NAMALWA (cell line): ENCODE results near the gene CREB1.
A peak's percentile ranks its signal among the peaks of the same experiment; 100 is the strongest.
"Not testable (repeated sequence)": the region's sequence is repeated elsewhere in the genome, so short reads cannot be mapped to it uniquely, and the experiment has no call there.

Source experiments
- DNase-seq: peaks from one replicate; pipeline ENCODE4 v3.0.0-alpha.2; 2015; ENCODE audit warnings: low spot score

The CREB1 gene

DNA sequence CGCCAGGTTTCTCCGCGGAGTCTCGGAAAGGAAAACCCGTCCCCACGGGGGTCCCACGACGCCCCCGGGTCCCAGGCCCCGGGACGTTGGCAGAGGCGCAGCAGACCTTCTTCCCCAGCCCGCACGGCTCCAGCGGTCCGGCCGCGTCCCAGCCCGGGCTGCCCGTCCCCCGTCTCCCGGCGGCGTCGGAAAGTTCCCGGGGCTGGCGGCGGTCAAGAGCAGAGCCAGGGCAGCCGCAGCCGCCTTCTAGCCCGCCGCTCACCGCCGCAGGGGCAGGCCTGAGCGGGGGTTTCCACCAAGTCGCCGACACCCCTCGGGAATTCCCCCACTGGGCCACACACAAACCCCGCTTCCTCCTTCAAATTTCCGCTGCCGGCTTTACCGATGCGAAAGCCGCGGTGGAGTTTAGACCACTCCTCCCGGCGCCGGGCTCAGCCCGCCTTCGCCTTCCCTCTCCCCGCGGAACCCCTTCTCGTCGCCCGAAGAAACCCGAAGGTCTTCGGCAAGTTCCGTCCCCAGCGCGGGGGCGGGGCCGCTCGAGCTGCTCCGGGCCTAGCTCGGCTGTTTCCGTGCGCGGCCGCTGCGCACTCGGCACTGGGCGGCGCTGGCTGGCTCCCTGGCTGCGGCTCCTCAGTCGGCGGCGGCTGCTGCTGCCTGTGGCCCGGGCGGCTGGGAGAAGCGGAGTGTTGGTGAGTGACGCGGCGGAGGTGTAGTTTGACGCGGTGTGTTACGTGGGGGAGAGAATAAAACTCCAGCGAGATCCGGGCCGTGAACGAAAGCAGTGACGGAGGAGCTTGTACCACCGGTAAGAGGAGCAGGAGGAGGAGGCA is at the start of gene CREB1:
Gene CREB1, plus strand, starts transcription at position 633 of the 830 bp plus-strand sequence. CDS start 25,674 bp downstream, outside the sequence.
- peak; percentile 98 for DNase-seq

DNA sequence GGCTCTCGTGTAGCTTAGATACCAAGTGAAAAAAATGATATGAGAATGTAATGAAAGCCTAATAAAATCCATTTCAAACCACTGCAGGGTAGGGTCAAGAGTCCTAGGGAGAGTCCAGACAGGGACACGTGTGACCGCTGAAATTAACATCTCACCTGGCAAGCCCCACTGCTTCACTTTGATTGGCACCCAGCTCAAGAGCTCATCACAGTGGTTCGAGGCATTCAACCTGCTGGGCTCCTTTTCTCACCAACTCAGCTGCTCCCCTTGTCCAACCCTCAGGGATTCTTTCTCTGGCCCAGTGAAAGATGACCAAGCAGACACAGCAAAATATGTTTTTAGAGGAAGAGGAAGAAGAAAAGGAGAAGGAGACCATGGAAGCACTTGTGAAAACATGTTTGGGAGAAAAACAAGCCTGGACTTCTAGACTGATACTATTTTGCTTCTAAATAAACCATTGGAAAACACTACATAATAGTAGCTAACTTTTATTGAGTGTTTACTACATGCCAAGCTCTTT is 49.2 kb upstream of the CREB1 start:
- DNase-seq: no peak

DNA sequence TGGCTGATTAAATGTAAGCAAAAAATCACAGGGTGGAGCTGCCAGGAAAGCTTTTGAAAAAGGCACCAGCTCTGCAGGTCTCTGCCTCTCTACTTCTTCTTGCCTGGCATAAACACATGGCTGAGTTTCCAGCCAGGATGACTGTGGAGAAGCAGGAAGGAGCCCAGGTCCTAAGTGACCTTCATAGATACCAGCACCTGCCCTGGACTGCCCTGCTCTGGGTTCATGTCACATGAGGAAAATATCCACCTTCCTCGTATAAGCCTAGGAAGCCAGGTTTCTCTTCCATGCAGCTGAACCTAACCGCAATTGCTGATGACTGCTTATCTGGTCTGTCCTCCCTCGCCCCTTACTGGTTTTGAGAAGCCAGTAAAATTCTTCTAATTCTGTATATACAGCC is 47.8 kb upstream of the CREB1 start:
- no peak for DNase-seq

DNA sequence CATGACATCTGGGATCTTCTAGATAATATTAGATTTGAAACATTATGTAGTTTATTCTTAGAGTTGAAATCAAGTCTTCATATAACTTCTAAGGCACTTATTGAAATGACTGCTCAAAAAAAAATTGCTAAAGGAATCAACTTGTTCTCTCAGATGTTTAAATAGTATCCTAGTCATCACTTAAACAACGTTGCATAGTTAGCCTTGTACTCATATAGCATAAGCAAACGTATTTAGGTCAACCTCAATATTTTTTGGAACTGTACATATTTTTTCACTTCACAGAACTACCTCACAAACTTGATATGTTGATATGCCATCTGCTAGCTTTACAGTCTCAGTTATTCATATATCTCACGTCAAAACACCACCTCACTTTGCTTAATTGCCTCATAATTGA is 47.1 kb upstream of the CREB1 start:
- DNase-seq: no peak

DNA sequence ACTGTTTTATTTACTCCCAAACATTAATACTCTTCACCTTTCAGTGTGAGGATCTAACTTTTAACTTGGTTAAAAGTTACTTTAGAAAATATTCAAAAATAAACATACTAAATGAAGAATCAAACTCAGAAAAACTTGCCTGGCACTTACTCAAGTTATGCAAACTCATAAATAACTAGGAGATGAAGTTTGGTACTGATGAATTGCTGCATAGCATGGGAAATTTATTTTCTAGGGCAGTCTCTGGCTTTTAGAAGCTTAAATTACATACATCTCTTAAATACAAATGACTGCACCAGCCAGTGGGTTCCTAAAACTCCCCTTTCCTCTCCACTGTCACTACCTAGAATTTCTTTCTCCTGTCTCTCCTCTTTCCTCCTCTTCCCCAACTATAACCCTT is 46.7 kb upstream of the CREB1 start:
- DNase-seq: no peak

DNA sequence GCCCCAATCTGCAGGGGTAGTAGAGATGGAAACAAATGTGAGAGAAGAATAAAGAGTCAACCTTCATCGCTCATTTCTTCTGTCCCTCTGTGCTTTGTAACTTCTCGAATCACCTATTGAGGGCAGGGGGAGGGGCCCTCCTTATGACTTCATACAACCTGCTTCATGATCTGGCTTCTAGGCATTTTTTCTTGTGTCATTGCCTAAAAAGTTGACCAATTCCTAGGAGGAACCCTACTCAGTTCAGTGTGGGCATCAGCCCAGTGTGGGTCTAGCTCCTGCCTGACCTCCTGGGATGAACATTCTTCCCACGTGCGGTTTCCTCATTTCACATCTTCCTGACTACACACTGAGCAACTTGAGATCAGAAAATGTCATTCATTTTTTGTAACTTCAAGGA is 46.3 kb upstream of the CREB1 start:
- DNase-seq: no peak

DNA sequence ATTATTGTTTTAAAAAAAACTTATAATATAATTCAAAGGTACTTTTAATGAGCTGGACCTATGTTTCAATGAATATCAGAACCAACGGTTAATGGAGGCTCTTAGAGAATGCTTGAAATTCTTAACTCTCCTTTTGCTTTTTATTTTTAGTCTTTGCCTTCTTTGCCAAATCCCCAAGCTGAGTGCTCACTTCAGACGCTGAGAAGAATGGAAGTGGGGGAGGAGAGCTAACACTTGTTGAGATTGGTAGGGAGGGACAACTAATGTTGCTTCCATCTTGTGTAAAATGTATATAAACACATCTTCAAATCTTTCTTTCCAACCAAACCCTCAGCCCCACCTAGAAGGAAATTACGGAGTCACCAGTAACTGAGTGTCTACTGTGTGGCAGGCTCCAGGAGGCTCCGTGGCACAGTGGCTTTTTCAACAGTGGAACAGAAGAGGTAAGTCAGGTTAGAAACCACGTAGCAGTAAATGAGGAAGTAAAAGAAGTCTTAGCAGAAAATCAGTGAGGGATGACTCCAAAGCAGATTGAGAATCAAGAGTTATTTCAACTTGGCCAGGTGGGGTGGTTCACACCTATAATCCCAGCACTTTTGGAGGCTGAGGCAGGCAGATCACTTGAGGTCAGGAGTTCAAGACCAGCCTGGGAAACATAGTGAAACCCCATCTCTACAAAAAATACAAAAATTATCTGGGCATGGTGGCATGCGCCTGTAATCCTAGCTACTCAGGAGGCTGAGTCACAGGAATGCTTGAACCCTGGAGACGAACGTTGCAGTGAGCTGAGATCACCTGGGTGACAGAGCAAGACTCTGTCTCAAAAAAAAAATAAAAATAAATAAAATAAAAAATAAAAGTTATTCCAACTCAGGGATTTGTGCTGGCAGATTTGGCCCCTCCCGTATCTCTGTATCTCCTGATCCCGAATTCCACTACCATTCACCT is 45.0 kb upstream of the CREB1 start:
- peak; percentile 27 for DNase-seq

DNA sequence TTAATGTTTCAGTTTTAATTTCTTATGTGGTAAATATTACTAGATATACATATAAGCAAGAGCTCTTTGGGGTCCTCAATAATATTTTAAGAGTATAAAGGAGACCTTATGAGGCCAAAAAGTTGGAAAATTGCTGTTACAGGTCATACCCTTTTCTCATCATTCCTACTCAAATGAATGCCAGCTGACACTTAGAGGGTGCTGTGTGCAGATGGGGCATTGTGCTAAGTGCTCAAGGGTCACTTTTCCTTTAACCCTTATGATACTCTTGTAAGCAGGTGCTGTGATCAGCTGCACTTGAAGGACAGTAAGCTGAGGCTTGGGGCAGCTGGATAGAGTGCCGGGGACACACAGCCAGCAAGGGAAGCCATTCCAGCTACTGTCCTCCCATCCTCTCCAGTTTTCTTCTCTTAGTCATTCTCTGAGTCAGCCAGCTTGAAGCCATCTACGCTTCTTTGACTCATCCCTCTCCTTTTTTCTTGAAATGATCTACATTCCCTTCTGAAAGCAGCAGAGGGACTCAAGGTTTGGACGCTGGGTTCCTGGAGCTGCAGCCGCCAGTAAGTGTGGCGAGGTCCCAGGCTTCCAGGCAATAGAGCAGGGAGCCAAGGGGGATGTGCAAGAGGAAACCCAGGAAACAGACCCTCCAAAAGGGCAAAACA is 42.0 kb upstream of the CREB1 start:
- no peak for DNase-seq

DNA sequence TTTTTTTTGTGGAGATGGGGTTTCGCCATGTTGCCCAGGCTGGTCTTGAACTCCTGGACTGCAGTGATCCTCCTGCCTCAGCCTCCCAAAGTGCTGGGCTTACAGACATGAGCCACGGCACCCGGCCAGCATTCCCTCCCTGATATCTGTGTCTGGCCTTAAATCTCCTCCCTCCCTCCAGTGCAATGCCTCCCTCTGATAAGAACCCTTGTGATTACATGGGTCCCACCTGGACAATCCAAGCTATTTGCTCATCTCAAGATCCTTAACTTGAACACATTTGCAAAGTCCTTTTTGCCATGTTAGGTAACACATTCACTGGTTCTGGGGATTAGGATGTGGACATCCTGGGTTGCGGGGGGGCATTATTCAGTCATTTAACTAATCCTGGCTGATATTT is 40.5 kb upstream of the CREB1 start:
- DNase-seq: no peak

DNA sequence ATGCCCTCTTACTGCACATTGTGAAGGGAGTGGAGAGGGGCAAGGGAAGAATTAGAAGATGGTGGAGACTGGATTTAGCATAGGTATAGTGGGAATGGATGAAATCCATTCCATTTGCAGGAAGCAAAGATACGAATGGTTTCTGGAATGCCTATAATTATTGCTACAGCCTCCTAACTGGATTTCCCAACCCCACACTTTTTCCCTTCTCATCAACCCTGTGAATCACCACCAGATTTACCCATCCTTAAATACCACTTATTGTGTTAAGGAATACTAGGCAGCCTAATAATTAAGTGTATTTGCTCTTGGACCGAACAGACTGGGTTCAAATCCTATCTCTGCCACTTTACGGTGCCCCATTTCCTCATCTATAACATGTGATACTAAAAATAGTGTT is 39.3 kb upstream of the CREB1 start:
- DNase-seq: no peak

DNA sequence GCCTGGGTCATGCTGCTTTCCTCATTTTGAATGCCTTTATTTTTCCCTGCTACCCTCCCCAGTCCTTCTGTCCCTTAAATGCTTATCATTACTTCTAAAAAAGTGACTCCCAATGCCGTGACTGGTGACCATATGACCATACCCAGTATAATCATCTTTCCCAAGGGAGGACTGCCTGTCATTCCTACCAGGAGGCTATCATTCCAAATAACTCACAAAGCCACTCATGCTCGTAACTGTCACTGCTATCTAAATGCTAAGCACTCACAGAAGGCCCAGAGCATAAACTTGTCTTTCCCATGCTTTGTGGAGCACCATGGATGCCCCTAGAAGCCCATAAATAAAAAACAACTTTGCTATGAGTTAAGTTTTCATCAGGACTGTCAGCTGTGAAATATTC is 38.7 kb upstream of the CREB1 start:
- no peak for DNase-seq

DNA sequence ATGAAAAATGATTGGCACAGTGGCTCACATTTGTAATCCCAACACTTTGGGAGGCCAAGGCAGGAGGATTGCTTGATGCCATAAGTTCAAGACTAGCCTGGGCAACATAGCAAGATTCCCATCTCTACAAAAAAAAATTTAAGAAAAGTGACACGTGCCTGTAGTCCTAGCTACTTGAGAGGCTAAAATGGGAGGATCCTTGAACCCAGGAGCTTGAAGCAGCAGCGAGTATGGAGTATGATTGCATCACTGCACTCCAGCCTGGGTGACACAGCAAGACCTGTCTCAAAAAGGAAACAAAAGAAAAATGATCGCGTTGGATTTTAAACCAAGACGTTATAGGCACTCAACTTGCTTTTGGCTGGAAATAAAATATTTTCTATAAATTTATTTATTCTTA is 37.8 kb upstream of the CREB1 start:
- DNase-seq: no peak

DNA sequence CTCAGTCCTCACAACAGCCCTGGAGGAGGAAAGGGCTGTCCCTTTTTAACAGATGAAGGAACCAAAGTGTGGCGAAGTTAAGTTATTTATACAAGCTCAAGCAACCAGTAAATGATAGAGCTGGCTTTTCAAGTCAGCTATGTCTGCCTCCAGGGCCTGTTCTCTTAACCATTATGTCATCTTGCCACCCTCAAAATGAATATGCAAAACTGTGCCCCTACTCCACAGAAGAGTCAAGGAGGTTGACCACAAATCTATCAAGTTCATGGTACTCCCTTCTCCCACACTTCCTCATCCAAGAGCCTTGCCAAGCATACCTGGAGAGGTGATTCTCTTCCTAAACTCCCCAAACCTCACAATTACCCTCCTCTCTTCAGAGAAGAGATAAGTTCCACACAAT is 37.3 kb upstream of the CREB1 start:
- no peak for DNase-seq

DNA sequence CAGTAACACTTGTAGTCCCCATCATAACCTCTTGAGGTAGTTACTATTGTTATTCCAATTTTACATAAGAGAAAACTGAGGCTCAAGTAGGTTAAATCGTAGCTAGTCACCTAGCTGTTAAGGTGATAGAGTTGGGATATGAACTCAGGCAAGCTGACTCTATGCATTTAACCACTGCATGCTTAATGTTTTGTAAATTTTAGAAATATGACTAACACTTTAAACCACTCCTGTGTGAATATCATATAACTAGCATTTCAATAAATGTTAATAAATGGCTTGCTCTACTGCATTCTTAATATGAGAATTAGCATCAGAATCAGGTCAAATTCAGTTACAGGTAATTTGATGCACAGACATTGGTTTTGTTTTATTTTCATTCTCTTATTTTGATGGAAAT is 35.6 kb upstream of the CREB1 start:
- DNase-seq: no peak

DNA sequence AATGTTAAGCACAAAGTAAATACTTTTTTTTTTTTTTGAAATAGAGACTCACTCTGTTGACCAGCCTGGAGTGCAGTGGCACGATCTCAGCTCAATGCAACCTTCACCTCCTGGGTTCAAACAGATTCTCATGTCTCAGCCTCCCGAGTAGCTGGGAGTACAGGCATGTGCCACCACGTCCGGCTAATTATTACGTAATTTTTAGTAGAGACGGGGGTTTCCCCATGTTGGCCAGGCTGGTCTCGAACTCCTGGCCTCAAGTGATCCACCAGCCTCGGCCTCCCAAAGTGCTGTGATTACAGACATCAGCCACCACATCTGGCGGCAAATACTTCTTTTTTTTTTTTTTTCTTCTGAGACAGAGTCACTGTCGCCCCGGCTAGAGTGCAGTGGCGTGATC is 32.8 kb upstream of the CREB1 start:
- DNase-seq: not testable (repeated sequence)

DNA sequence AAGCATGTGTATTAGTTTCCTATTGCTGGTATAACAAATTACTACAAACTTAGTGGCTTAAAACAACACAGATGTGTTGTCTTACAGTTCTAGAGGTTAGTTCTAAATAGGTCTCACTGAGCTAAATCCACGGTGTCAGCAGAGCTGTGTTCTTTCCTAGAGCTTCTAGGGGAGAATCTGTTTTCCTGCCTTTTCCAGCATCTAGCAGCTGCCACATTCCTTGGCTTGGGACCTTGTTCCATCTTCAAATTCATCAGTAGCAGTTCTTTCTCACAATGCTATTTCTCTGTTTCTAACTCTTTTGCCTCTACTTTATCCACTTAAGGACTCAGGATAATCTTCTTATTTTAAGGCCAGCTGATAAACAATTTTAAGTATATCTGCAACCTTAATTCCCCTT is 32.2 kb upstream of the CREB1 start:
- no peak for DNase-seq

DNA sequence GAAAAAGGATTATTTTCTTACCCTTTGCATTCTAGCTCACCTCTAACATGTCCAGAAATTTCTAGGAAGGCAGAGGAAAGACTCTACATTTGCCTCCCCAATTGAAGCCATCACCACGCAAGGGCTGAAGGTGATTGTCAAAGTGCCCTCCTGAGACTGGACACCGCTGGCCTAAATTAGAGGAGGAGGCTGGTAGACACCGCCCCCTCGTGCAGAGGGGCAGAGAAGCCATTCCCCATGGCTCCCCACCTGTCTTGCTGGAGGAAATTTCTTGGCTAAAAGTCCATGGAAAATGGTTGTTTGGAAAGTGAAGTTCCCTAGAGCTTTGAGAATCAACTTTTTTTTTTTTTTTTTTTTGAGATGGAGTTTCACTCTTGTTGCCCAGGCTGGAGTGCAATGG is 31.3 kb upstream of the CREB1 start:
- DNase-seq: no peak

DNA sequence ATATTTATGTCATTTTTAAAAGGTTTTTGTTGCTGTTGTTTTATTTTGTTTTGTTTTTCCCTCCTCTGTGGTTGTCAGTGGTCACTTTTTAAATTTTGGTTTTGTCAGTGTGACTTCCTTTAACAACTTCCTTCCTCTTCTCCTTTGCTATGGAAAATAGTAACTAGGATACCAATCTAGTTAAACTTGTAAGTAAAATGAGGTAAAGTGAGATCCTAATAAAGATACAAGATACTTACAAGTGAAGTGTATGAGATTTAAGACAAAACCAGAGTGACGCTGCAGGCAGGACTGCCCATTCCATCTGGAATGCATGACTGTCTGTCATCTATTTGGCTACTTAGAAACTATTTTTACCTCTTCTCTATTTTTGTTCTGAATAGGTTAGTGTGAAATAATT is 30.6 kb upstream of the CREB1 start:
- DNase-seq: no peak

DNA sequence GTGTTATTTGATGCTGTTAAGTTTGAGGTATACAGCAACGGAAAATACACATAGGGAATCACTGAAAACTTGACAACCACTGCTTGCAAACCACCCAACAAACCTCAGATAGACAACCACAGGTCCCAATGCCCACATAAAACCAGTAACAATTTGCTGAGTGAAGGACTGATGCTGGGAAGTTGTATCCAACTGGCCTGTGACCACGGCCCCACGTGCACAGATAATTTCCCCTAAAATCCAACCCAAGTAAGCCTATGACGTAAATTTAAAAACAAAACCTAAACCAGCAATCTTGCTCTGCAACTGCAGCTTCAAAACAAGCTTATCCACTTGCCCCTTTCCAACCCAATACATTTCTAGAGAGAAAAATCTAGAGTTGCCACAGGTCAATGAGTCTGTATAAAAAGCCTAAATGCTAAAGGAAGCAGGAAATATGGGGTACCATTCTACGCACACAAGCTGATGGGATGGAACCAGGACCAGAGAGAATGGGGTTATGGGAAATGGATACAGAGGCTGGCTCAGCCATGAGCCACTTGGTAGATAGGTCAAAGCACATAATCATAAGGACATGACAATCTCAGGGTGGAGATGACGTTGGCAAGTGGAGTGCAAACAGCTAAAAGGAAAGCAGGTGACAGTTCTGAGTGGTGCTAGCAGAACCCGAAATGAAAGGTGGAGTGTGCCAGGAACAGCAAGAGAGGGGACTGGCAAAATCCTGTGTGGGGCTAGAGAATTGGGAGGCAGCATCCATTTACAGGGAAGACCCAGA is 27.8 kb upstream of the CREB1 start:
- DNase-seq: no peak

DNA sequence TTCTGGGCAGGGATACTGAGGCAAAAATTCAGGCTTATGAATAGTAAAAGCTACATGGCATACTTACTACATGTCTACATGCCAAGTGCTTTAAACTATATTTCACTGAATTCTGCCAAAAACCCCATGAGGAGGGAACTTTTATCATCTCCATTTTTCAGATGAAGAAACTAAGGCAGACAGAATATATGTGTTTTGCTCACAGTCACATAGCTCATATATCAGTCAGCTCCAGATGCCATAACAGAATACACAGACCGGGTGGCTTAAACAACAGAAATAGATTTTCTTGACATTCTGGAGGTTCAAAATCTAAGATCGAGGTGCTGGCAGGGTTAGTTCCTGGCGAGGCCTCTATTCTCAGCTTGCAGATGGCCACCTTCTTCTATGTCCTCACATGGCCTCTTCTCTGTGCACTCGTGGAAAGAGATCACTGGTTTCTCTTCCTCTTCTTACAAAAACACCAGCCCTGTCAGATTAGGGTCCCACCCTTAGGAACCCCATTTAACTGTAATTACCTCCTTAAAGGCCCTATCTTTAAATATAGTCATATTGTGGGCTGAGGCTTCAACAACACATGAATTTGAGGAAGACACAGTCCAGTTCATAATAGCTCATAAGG is 27.1 kb upstream of the CREB1 start:
- peak; percentile 59 for DNase-seq

DNA sequence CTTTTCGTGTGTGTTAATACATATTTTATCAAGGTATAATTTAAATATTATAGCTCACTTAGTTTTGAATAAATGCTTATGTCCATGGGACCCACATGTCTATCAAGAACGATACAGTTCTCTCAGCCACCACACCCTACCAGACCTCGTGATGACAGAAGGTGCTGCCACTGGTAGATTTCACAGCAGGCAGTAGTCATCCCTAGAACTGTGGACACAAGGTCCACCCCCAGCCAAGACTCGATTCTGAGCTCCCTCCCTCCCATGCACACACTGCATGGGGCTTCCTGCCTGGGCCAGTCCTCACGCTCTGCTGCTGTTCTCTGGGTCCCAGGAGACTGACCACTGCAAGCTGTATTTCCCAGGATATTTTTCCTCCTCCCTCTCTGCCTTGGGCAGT is 26.5 kb upstream of the CREB1 start:
- DNase-seq: no peak
